ENCODE data around the gene LMOD2.

Gene LMOD2

DNA sequence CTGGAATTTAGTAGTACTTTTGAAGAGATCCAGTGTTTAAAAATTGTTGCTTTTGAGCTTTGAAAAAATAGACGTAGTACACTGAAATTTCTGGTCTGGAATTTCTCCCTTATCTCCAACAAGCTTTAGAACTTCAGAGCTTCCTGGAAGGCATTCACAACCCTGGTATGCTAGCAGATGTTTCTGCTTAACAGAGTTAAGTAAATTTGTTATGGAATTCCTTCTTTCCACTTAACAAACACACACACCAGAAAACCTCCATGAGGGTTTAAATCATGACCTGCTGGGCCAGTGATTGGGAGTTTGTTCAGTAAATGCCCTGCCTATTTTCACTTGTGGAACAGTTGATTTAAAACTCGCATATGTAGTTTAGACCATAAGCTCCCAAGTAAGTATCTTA, 40.3 kb upstream of the LMOD2 start:
- DNase-seq (ENCODE audit: extremely low spot score) = no peak
- ChIA-PET CTCF (interaction anchor here (1.0 kb wide), 1 partner anchor 9 kb away, joined by 3 read pairs; no protein-coding TSS in a partner anchor), POLR2A (no interaction called here)
- TF ChIP-seq FOXM1 (IDR thresholded peaks at IDR 0.05; ENCODE audit: borderline replicate concordance) (no peak), NFRKB (IDR thresholded peaks at IDR 0.05) (no peak), L3MBTL2 (conservative IDR thresholded peaks at IDR 0.05) (no peak), BHLHE40 (IDR thresholded peaks at IDR 0.05; ENCODE audit: borderline replicate concordance) (no peak), TARDBP (IDR thresholded peaks at IDR 0.05) (no peak), FOXK2 (IDR thresholded peaks at IDR 0.05) (no peak), CTBP1 (IDR thresholded peaks at IDR 0.05; ENCODE audit: borderline replicate concordance) (no peak), ZNF384 (IDR thresholded peaks at IDR 0.05) (no peak), ARNT (IDR thresholded peaks at IDR 0.05) (no peak), HDGF (IDR thresholded peaks at IDR 0.05; ENCODE audit: borderline replicate concordance) (no peak), PKNOX1 (IDR thresholded peaks at IDR 0.05) (no peak), LEF1 (IDR thresholded peaks at IDR 0.05; ENCODE audit: borderline replicate concordance) (no peak), ELF4 (IDR thresholded peaks at IDR 0.05) (no peak), SP1 (IDR thresholded peaks at IDR 0.05) (no peak), SUZ12 (IDR thresholded peaks at IDR 0.05) (no peak), FOXA1 (IDR thresholded peaks at IDR 0.05) (no peak)

DNA sequence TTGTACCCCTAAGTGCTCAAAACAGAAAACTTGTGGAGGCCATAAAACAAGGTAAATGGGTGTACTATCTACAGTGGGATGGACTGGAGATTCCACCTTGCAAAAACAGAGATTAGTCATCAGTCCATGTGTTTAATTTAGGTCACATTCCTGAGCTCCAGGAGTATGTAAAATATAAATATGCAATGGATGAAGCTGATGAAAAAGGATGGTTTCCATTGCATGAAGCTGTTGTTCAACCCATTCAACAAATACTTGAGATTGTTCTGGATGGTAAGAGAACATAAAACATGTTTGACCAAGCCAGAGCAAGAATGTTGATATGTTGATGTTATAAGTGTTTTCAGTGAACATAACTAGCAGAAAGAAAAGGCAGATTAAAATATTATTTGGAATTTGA, 39.4 kb upstream of the LMOD2 start:
- TF ChIP-seq PKNOX1 (IDR thresholded peaks at IDR 0.05) = no peak
- TF ChIP-seq BHLHE40 (IDR thresholded peaks at IDR 0.05; ENCODE audit: borderline replicate concordance) = no peak
- TF ChIP-seq FOXA1 (IDR thresholded peaks at IDR 0.05) = no peak
- no peak for TF ChIP-seq FOXK2 (IDR thresholded peaks at IDR 0.05)
- TF ChIP-seq ARNT (IDR thresholded peaks at IDR 0.05) = no peak
- TF ChIP-seq ZNF384 (IDR thresholded peaks at IDR 0.05) = no peak
- TF ChIP-seq CTBP1 (IDR thresholded peaks at IDR 0.05; ENCODE audit: borderline replicate concordance) = no peak
- no peak for TF ChIP-seq SUZ12 (IDR thresholded peaks at IDR 0.05)
- no peak for TF ChIP-seq TARDBP (IDR thresholded peaks at IDR 0.05)
- TF ChIP-seq ELF4 (IDR thresholded peaks at IDR 0.05) = no peak
- TF ChIP-seq NFRKB (IDR thresholded peaks at IDR 0.05) = no peak
- no peak for TF ChIP-seq LEF1 (IDR thresholded peaks at IDR 0.05; ENCODE audit: borderline replicate concordance)
- TF ChIP-seq FOXM1 (IDR thresholded peaks at IDR 0.05; ENCODE audit: borderline replicate concordance) = no peak
- no peak for DNase-seq (ENCODE audit: extremely low spot score)
- ChIA-PET POLR2A (no interaction called here), CTCF (no interaction called here)

DNA sequence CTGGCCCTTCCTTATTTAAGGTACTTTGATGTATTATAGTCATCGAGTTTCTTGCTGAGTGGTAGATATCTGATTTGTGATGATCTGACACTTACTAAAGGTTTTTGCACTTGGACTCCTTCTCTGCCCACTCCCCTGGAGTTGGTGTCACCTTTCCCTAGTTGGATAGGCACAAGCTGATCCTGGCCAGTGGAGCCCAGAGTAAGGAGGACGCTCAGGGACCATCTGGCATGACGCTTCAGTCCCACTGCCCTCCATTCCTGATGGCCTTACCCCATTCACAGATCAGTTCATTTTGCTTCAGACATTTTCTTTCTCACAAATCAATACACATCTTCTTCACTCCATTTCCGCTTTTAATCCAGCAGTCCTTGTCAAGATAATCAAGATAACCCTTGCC, 34.0 kb upstream of the LMOD2 start:
- ChIA-PET POLR2A (no interaction called here), CTCF (no interaction called here)
- TF ChIP-seq SUZ12 (IDR thresholded peaks at IDR 0.05) (no peak), NFRKB (IDR thresholded peaks at IDR 0.05) (no peak), ARNT (IDR thresholded peaks at IDR 0.05) (no peak), BHLHE40 (IDR thresholded peaks at IDR 0.05; ENCODE audit: borderline replicate concordance) (no peak), ELF4 (IDR thresholded peaks at IDR 0.05) (no peak), LEF1 (IDR thresholded peaks at IDR 0.05; ENCODE audit: borderline replicate concordance) (no peak), TARDBP (IDR thresholded peaks at IDR 0.05) (no peak), ZNF384 (IDR thresholded peaks at IDR 0.05) (no peak), L3MBTL2 (conservative IDR thresholded peaks at IDR 0.05) (no peak)
- no peak for DNase-seq (ENCODE audit: extremely low spot score)

- TF ChIP-seq PKNOX1 (IDR thresholded peaks at IDR 0.05) (peak; percentile 29; the same call in 1 of the 2 replicates), ARNT (IDR thresholded peaks at IDR 0.05) (no peak)
- CTCF ChIA-PET = interaction anchor here (0.8 to 1.4 kb wide), 2 partner anchors 248 to 250 kb away, joined by 3 to 7 read pairs; no protein-coding TSS in a partner anchor
- POLR2A ChIA-PET = no interaction called here
- DNase-seq (ENCODE audit: extremely low spot score) = no peak
These were observed 32.8 kb upstream of the LMOD2 start for GRCh38 chr7:123622660-123623386.

DNA sequence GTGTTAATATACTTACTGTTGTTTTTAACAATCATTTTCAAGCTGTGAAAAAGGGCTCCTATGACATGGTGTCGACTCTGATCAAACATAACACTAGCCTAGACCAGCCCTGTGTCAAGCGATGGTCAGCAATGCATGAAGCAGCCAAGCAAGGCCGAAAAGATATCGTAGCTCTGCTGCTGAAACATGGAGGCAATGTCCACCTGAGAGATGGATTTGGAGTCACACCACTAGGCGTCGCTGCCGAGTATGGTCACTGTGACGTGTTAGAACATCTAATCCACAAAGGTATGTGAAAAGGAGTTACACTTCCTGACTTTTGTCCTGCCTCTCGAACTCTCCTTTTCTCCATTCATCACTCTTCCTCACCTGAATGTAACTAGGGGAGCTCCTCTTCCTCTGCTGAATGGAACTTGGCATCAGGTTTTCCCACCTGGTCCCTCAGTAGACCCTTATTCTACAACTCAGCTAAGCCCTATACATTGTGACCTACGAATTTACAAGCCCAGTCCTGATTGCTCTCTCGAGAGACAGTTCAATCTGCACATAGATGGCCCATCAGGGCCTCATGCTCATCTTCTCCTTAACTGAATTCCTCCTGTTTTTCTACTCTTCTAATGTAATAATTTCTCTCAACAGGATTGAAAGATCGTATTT, 31.0 kb upstream of the LMOD2 start:
- no peak for TF ChIP-seq FOXM1 (IDR thresholded peaks at IDR 0.05; ENCODE audit: borderline replicate concordance)
- TF ChIP-seq ELF4 (IDR thresholded peaks at IDR 0.05) = no peak
- no peak for TF ChIP-seq LEF1 (IDR thresholded peaks at IDR 0.05; ENCODE audit: borderline replicate concordance)
- no peak for TF ChIP-seq CTBP1 (IDR thresholded peaks at IDR 0.05; ENCODE audit: borderline replicate concordance)
- TF ChIP-seq TARDBP (IDR thresholded peaks at IDR 0.05) = no peak
- TF ChIP-seq FOXK2 (IDR thresholded peaks at IDR 0.05) = no peak
- TF ChIP-seq HDGF (IDR thresholded peaks at IDR 0.05; ENCODE audit: borderline replicate concordance) = no peak
- TF ChIP-seq ARNT (IDR thresholded peaks at IDR 0.05) = no peak
- TF ChIP-seq L3MBTL2 (conservative IDR thresholded peaks at IDR 0.05) = no peak
- TF ChIP-seq FOXA1 (IDR thresholded peaks at IDR 0.05) = no peak
- TF ChIP-seq BHLHE40 (IDR thresholded peaks at IDR 0.05; ENCODE audit: borderline replicate concordance) = no peak
- TF ChIP-seq SUZ12 (IDR thresholded peaks at IDR 0.05) = no peak
- TF ChIP-seq NFRKB (IDR thresholded peaks at IDR 0.05) = no peak
- no peak for TF ChIP-seq PKNOX1 (IDR thresholded peaks at IDR 0.05)
- no peak for TF ChIP-seq ZNF384 (IDR thresholded peaks at IDR 0.05)
- TF ChIP-seq SP1 (IDR thresholded peaks at IDR 0.05) = no peak
- DNase-seq (ENCODE audit: extremely low spot score) = peak; percentile 55
- CTCF ChIA-PET = interaction anchor here (0.6 to 0.9 kb wide), 5 partner anchors 9 to 131 kb away, joined by 3 to 5 read pairs (median 4); no protein-coding TSS in a partner anchor
- POLR2A ChIA-PET = no interaction called here
